Esophagus muscularis mucosa (tissue), 3 donors: Measurements from ENCODE around the gene POFUT2.

Experiments used
- CTCF ChIP-seq, 3 experiments: fragments of 200-600 bp in 2 of 3; fragments of 450-650 bp in 1 of 3; sonication (generic) in 2 of 3; IDR thresholded peaks; one replicate each; pipeline ENCODE4 v1.5.1; 2017 to 2019; ENCODE audit warnings: antibody characterized with exemption in 3 of 3, mild to moderate bottlenecking in 2 of 3, moderate library complexity in 1 of 3
- POLR2A ChIP-seq: fragments of 450-650 bp; IDR thresholded peaks from one replicate; pipeline ENCODE4 v1.6.1; 2017; ENCODE audit warnings: antibody characterized with exemption, moderate library complexity, mild to moderate bottlenecking, low read depth
- POLR2AphosphoS5 ChIP-seq, 2 donors: sonication (generic); formaldehyde crosslinking; IDR thresholded peaks; one replicate each; pipeline ENCODE4 v1.6.1; 2017; ENCODE audit warnings: antibody characterized with exemption in 2 of 2

GRCh38 chr21:45241357-45241756 lies 46.3 kb downstream of the POFUT2 start:
- no peak for TF ChIP-seq POLR2A
- no peak for TF ChIP-seq POLR2AphosphoS5 (IDR thresholded peaks at IDR 0.05)
- TF ChIP-seq CTCF (IDR thresholded peaks at IDR 0.05): no peak
